DMS153 treated with DMSO at 0.1 percent for 48 hours (cell line): ENCODE measurements around the gene STAM2.
A peak's percentile ranks its signal among the peaks of the same experiment; 100 is the strongest.
"Not testable (repeated sequence)": the region's sequence is repeated elsewhere in the genome, so short reads cannot be mapped to it uniquely, and the experiment has no call there.

Experiments used
- DNase-seq: peaks from one replicate; lab custom pipeline; 2025; ENCODE audit not compliant: unreplicated experiment; lab: John Stamatoyannopoulos, UW

STAM2 gene

GRCh38 chr2:152175368-152176112 lies at the start of gene STAM2:
Gene STAM2, minus strand, starts transcription at chr2:152175763. Its CDS starts 121 bp downstream, at chr2:152175642.
- peak; percentile 76 for DNase-seq

- no peak for DNase-seq
Observed at GRCh38 chr2:152223977-152224376, 48.4 kb upstream of the STAM2 start.

- DNase-seq: peak; percentile 45
Observed at GRCh38 chr2:152222975-152223637, 47.5 kb upstream of the STAM2 start.

- no peak for DNase-seq
Observed at GRCh38 chr2:152221839-152222238, 46.3 kb upstream of the STAM2 start.

GRCh38 chr2:152219077-152219828 lies 43.7 kb upstream of the STAM2 start:
- no peak for DNase-seq

GRCh38 chr2:152201466-152201830 lies 25.9 kb upstream of the STAM2 start:
- no peak for DNase-seq

- no peak for DNase-seq
Observed at GRCh38 chr2:152200565-152201465, 25.3 kb upstream of the STAM2 start.

GRCh38 chr2:152200101-152200500 lies 24.5 kb upstream of the STAM2 start:
- DNase-seq: no peak

GRCh38 chr2:152198499-152198898 lies 22.9 kb upstream of the STAM2 start:
- DNase-seq: no peak

GRCh38 chr2:152197508-152198284 lies 22.1 kb upstream of the STAM2 start:
- DNase-seq: not testable (repeated sequence)

GRCh38 chr2:152189622-152190495 lies 14.3 kb upstream of the STAM2 start:
- DNase-seq: peak; percentile 20

GRCh38 chr2:152186808-152187207 lies 11.2 kb upstream of the STAM2 start:
- not testable (repeated sequence) for DNase-seq

- no peak for DNase-seq
Observed at GRCh38 chr2:152186262-152186661, 10.7 kb upstream of the STAM2 start.

- no peak for DNase-seq
Observed at GRCh38 chr2:152183401-152184073, 8.0 kb upstream of the STAM2 start.

- DNase-seq: not testable (repeated sequence)
Observed at GRCh38 chr2:152177667-152178066, 2.1 kb upstream of the STAM2 start.

GRCh38 chr2:152176113-152176714 lies 651 bp upstream of the STAM2 start:
- DNase-seq: no peak

GRCh38 chr2:152175012-152175367 lies 573 bp downstream of the STAM2 start:
- no peak for DNase-seq

GRCh38 chr2:152174574-152174973 lies 989 bp downstream of the STAM2 start:
- no peak for DNase-seq
